Measurements from ENCODE around the gene PREX1. TPM values are rescaled to one million over a fixed set of nuclear protein-coding genes. Genes with fewer than 3 reads are reported as not detected.

Gene PREX1
- total and polyA plus RNA-seq, 2 donors (not counting 3 experiments of a cell fraction or from before 2014, with no cell fraction given), result 51.3 to 72.9 TPM

DNA sequence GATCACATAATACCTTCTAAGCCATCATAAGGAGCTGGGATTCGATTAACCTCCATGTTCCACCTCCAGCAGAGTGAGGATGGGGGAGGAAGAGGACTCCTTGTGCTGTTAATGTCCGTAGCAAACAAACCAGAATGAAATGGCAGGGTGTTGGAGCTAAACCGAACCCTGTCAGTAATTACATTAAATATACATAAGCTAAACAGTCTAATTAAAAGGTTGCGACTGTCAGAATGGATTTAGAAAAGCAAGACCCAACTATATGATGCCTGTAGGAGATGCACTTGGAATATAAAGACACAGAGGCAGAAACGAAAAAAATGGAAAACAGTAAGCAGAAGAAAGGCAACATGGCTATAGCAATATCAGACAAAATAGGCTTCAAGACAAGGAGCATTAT is 13.2 kb downstream of the PREX1 start:
- Histone ChIP-seq H3K4me3 (replicated peaks in 1 of 3; ENCODE audit: insufficient read depth in 1 of 3, low read depth in 1 of 3, low read length in 3 of 3) (no peak overlapping the region), H3K36me3 (ENCODE audit: control insufficient read depth in 2 of 2, extremely low read depth in 1 of 2, insufficient read depth in 2 of 2, low read length in 2 of 2) (peaks cover 0 to 7% of the 10 kb centered on the region in 2 experiments), H2AFZ (ENCODE audit: low read depth, low read length) (no peak overlapping the region), H3K9ac (replicated peaks; ENCODE audit: extremely low read depth, insufficient read depth, low read length) (no peak overlapping the region), H3K4me1 (ENCODE audit: control insufficient read depth, extremely low read depth, insufficient read depth, low read length) (peaks cover 33% of the 10 kb centered on the region), H3K4me2 (ENCODE audit: insufficient read depth, low read length) (no peak overlapping the region), H4K20me1 (replicated peaks; ENCODE audit: control insufficient read depth, extremely low read depth, insufficient read depth, low read length) (no peaks in the 10 kb centered on the region), H3K79me2 (ENCODE audit: control insufficient read depth, insufficient read depth, low read length) (peaks cover 96% of the 10 kb centered on the region), H3K27me3 (ENCODE audit: control insufficient read depth in 2 of 2, insufficient read depth in 2 of 2, low read length in 2 of 2) (no peaks in the 10 kb centered on the region), H3K9me1 (replicated peaks; ENCODE audit: control insufficient read depth, extremely low read depth, insufficient read depth, low read length) (no peaks in the 10 kb centered on the region), H3K9me3 (replicated peaks; ENCODE audit: control insufficient read depth, insufficient read depth, low read length) (no peaks in the 10 kb centered on the region), H3K27ac (ENCODE audit: insufficient read depth, low read depth, low read length) (no peak overlapping the region)
- intact Hi-C loops (cut with micrococcal nuclease) (no loop called here), dilution Hi-C loops (cut with MboI; ENCODE audit: extremely low pct_ligation_motif_present, low sequenced_read_pairs) (no loop called here)
- TF ChIP-seq JUN (IDR thresholded peaks at IDR 0.05; ENCODE audit: borderline replicate concordance, insufficient read depth, insufficient read length, low read depth) (no peak), POLR2A (IDR thresholded peaks at IDR 0.05; ENCODE audit: low read depth, low read length) (no peak), POLR2AphosphoS5 (IDR thresholded peaks at IDR 0.05; ENCODE audit: insufficient read depth, low read depth, low read length) (no peak), FOS (IDR thresholded peaks at IDR 0.05; ENCODE audit: borderline replicate concordance, insufficient read depth, low read length) (no peak), MAX (IDR thresholded peaks at IDR 0.05; ENCODE audit: insufficient read depth, insufficient read length) (no peak), GATA2 (IDR thresholded peaks at IDR 0.05; ENCODE audit: insufficient read depth, insufficient read length, low read depth, low read length) (no peak), EZH2 (IDR thresholded peaks at IDR 0.05; ENCODE audit: borderline replicate concordance, low read depth, low read length, severe bottlenecking) (no peak), MYC (IDR thresholded peaks at IDR 0.05; ENCODE audit: low read depth, low read length) (no peak)
- TF ChIP-seq, protein P1, sequence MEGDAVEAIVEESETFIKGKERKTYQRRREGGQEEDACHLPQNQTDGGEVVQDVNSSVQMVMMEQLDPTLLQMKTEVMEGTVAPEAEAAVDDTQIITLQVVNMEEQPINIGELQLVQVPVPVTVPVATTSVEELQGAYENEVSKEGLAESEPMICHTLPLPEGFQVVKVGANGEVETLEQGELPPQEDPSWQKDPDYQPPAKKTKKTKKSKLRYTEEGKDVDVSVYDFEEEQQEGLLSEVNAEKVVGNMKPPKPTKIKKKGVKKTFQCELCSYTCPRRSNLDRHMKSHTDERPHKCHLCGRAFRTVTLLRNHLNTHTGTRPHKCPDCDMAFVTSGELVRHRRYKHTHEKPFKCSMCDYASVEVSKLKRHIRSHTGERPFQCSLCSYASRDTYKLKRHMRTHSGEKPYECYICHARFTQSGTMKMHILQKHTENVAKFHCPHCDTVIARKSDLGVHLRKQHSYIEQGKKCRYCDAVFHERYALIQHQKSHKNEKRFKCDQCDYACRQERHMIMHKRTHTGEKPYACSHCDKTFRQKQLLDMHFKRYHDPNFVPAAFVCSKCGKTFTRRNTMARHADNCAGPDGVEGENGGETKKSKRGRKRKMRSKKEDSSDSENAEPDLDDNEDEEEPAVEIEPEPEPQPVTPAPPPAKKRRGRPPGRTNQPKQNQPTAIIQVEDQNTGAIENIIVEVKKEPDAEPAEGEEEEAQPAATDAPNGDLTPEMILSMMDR (IDR thresholded peaks at IDR 0.05; ENCODE audit: extremely low read depth in 1 of 2, insufficient read depth in 1 of 2, low read depth in 1 of 2, low read length in 2 of 2), result no peak
- ChIA-PET POLR2A (no interaction called here), CTCF (interaction anchor here (0.9 kb wide), 1 partner anchor 157 kb away, joined by 4 read pairs; no protein-coding TSS in a partner anchor)
- BruUV-seq (replicated peaks), result no TSS peak
- no peak for DNase-seq (ENCODE audit: low read depth, low spot score)
- FAIRE-seq, result no peak
